ENCODE measurements around the gene TFEB.

GRCh38 chr6:41711323-41712038, 23.9 kb downstream of the TFEB start:
- TF ChIP-seq POLR2A (IDR thresholded peaks at IDR 0.05) (no peak), POLR2AphosphoS5 (IDR thresholded peaks at IDR 0.05; ENCODE audit: insufficient read depth in 1 of 2, low read depth in 1 of 2) (no peak)
- TF ChIP-seq, protein P1, sequence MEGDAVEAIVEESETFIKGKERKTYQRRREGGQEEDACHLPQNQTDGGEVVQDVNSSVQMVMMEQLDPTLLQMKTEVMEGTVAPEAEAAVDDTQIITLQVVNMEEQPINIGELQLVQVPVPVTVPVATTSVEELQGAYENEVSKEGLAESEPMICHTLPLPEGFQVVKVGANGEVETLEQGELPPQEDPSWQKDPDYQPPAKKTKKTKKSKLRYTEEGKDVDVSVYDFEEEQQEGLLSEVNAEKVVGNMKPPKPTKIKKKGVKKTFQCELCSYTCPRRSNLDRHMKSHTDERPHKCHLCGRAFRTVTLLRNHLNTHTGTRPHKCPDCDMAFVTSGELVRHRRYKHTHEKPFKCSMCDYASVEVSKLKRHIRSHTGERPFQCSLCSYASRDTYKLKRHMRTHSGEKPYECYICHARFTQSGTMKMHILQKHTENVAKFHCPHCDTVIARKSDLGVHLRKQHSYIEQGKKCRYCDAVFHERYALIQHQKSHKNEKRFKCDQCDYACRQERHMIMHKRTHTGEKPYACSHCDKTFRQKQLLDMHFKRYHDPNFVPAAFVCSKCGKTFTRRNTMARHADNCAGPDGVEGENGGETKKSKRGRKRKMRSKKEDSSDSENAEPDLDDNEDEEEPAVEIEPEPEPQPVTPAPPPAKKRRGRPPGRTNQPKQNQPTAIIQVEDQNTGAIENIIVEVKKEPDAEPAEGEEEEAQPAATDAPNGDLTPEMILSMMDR (IDR thresholded peaks at IDR 0.05), result no peak
